ENCODE data around the gene FOXN3.

Gene FOXN3

DNA sequence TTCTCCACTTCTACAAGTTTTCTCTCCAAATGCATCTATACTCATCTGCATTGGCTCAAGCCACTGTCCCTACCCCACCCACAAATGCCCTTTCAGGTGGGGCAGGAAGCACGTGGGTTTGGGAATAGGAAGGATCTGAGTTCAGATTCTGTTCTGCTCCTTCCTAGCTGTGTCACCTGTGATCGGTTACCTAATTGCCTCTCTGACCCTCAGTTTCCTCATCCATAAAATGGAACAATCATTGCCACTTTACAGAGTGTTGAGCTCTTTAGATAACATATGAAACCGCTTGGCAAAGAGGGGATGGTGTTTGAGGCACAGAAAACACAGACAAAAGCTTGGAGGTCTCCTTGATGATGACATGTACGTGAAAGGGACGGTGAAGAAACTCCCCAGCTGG, 34.5 kb downstream of the FOXN3 start:
- no peak for DNase-seq

DNA sequence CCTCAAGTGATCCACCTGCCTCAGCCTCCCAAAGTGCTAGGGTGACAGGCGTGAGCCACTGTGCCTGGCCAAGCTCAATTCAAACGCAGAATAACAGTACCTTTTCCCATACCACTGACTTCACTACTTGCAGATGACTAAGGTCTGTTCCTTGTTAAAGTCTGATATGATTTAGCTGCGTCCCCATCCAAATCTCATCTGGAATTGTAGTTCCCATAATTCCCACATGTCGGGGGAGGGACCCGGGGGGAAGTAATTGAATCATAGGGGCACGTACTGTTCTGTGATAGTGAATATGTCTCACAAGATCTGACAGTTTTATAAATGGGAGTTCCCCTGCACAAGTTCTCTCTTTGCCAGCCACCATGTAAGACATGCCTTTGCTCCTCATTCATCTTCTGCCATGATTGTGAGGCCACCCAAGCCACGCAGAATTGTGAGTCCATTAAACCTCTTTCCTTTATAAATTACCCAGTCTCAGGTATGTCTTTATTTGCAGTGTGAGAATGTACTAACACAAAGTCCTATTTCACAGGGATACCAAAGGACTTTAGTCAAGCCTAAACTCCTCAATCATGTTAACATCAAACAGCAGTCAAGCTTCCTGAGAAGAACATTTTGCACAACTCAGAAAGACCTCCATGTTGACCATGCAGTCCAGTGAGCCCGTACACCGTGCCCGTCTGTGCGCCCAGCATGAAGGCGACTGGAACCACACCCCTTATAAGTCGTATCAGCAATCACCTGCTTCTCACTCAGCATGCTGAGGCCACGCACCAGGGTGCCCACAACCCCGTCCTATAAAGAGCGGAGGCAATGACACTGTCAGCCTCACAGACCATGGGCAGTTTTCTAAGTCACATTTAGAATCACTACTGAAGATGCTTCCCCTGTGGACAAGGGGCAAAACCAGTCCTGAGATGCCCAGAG, 36.9 kb downstream of the FOXN3 start:
- DNase-seq: no peak

- no peak for DNase-seq
These were observed 38.0 kb downstream of the FOXN3 start for GRCh38 chr14:89379006-89379405.

- no peak for DNase-seq
These were observed 38.9 kb downstream of the FOXN3 start for GRCh38 chr14:89378119-89378518.

GRCh38 chr14:89377544-89377943, 39.5 kb downstream of the FOXN3 start:
- no peak for DNase-seq

- no peak for DNase-seq
These were observed 42.1 kb downstream of the FOXN3 start for GRCh38 chr14:89374908-89375307.

DNA sequence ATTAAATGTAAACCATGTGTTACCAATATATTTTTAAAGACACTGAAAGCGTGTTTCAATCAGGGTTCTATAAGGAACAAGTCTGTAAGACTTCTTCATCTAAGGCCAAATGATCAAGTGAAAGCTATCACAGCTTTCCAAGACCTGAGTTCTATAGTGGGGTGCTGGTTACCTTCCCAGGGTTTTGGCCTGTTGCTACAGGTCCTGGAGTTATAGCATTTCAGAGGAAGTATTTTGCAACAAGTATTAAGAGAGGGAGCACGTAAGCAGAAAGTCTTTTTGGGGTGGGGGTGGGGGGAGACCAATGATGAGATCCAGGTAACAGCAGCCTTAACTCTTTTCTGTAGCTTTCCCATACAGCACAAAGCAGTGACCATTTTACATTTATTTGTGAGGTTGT, 43.8 kb downstream of the FOXN3 start:
- no peak for DNase-seq

DNA sequence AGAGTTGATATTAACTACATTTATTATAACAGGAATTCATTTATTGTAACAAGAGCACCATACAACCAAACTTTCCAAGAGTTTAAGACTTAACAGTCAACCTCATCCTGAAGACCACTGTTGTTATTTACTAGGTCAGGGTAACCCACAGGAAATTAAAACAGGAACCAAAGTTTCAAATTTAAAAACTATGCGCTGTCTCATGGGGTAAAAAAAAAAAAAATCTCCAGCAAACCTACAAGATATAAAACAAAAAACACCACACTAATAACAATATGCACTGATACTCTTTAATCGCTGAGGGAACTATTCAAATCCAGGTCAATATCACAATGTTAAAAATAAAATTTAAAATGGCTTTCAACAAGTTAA, 44.5 kb downstream of the FOXN3 start:
- DNase-seq: no peak

- DNase-seq: peak in 1 of 2 experiments; percentile 17
These were observed 45.2 kb downstream of the FOXN3 start for GRCh38 chr14:89371585-89372511.

DNA sequence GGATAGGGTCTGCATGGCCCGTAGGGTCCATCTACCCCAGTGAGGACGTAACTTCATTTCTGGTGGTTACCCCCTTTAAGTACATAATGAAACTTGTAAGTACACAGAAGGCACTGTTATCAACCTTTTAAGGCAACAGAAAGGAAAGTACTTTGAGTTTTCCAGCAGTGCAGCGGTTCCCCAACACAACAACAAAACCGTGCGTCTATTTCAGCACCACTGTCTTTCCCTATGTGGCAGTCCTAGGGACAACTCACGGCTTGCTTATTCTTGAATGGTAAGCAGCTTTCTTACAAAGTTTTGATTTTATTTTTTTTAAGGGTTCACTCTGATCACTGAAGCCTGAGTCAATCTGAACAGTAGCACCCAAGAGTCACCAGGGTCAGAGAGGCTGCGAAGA, 46.3 kb downstream of the FOXN3 start:
- DNase-seq: no peak

DNA sequence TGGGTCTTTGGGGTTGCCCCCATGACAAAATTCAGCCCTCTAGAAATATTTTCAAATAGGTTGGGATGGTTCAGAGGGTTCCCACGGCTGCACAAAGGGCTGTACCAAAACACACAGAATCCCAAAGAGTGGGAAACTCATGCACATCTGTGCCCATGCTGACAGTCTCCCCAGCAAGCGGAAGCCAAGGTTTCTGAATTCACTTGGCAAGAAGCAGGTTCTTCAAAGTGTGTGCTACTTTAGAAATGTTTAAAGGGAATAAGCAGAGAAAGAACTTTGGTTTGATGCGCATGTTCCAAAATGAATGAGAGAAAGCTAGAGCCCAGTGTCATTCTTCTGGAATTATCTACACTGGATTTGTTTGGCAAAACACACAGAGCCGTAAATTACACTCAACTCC, 46.7 kb downstream of the FOXN3 start:
- DNase-seq: no peak

GRCh38 chr14:89369656-89370055, 47.4 kb downstream of the FOXN3 start:
- DNase-seq: no peak

DNA sequence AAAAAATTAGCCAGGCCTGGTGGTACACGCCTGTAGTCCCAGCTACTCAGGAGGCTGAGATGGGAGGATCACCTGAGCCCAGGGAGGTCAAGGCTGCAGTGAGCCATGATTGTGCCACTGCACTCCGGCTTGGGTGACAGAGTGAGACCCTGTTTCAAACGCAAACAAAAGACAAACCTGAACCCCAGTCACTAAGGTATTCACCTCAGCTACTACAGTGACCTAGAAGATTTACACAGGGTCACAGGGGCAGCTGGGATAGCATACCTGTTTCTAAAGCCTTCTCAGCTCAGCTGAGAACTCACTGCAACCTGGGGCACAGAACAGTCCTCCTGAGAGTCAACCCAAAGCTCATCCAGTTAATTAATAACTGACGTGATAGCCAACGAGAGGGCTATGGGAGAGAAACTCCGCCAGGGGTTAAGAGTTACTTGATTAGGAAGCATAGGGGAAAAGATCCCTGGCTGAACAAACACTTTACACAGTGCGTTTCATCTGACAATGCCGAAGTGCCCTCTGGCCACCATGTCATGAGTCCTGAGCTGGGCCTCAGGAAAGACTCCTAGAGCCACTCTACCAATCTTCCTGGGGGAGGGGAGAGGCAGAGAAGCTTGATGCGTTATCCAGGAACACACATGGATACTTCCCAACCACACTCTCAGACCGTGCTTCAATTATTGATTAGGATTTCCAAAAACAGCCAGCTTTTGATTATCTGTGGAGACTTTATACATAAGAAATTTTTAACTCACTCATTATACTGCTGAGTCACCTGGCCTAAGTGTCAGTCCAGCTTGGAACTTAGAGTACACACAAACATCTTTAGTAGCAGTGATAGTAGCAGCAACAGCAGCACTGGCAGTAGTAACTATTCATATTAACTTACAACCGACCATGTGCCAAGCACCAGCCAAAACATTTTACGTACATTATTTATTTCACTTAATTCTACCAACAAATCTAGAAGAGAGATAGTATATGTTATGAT, 48.2 kb downstream of the FOXN3 start:
- DNase-seq: no peak

- DNase-seq: no peak
These were observed 49.3 kb downstream of the FOXN3 start for GRCh38 chr14:89367779-89368120.

- no peak for DNase-seq
These were observed 49.9 kb downstream of the FOXN3 start for GRCh38 chr14:89366864-89367778.

DNA sequence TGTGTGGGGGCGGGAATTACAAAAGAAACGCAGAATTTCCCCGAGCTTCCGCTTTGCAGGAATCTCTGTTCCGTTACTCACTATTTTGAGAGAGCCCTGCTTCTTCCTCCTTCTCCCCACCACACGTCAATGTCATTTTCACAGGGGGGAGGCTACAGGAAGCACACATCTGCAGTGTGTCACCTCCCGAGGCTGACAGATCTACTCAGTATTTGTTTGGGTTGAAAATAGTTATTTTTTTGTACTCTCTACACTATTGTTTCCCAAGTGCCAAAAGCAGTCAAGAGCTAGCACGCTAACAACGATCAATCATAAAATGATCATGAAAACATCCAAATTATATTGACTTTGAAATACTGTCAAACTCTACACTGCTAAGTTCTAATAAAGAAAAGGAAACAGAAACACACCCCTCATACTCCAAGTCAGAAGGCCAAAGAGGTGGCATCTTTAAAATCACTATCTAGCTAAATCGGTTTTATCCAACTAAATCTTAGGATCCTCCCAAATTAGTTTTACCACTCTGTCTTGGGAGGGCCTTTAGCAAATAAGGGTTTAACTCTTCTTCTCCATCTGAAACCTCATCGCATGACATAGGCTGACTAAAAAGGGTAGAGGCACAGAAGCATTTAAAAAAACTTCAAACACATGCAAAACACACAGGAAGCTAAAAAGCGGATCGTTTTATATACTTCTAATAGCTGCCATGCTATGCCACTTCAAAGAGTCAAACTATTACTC, 51.8 kb downstream of the FOXN3 start:
- no peak for DNase-seq

GRCh38 chr14:89364316-89364715, 52.7 kb downstream of the FOXN3 start:
- no peak for DNase-seq

- no peak for DNase-seq
These were observed 56.8 kb downstream of the FOXN3 start for GRCh38 chr14:89360277-89360676.

- DNase-seq: no peak
These were observed 57.4 kb downstream of the FOXN3 start for GRCh38 chr14:89359477-89360222.

Measured in NCI-H524 (cell line).